Astrocyte (in vitro differentiated cells and primary cell): ENCODE results near the gene TMEM87A. TPM values are rescaled to one million over a fixed set of nuclear protein-coding genes. Genes with fewer than 3 reads are reported as not detected.

Experiments used
- DNase-seq: peaks from one replicate; pipeline ENCODE4 v3.0.0-alpha.2; 2010; ENCODE audit warnings: low read depth
- FAIRE-seq: peaks from 2 replicates; lab custom pipeline; 2011; peaks lifted over from hg19 to GRCh38; lab: Jason Lieb, UNC
- H2AFZ ChIP-seq: 2 replicates; pipeline ENCODE4 v1.6.0; 2012; ENCODE audit warnings: low read depth, low read length, inconsistent platforms
- H3K27ac ChIP-seq: 2 replicates; pipeline ENCODE4 v1.5.1; 2011; ENCODE audit warnings: low read depth, low read length, inconsistent platforms
- H3K27me3 ChIP-seq: 2 replicates; pipeline ENCODE4 v1.6.0; 2011; ENCODE audit warnings: low read length, inconsistent platforms; ENCODE audit not compliant: insufficient read depth
- H3K36me3 ChIP-seq: 2 replicates; pipeline ENCODE4 v1.5.1; 2011; ENCODE audit warnings: low read length, inconsistent platforms; ENCODE audit not compliant: insufficient read depth
- H3K4me1 ChIP-seq: 2 replicates; pipeline ENCODE4 v1.5.1; 2011; ENCODE audit warnings: low read length, inconsistent platforms; ENCODE audit not compliant: insufficient read depth
- H3K4me2 ChIP-seq: 2 replicates; pipeline ENCODE4 v1.6.0; 2012; ENCODE audit warnings: low read length, inconsistent platforms
- H3K4me3 ChIP-seq: 2 replicates; pipeline ENCODE4 v1.5.1; 2011; ENCODE audit warnings: low read depth, mild to moderate bottlenecking, low read length, inconsistent platforms; ENCODE audit not compliant: insufficient read depth
- H3K79me2 ChIP-seq: 2 replicates; pipeline ENCODE4 v1.6.0; 2012; ENCODE audit warnings: mild to moderate bottlenecking, low read length, inconsistent platforms; ENCODE audit not compliant: insufficient read depth
- H3K9ac ChIP-seq: 2 replicates; pipeline ENCODE4 v1.6.0; 2012; ENCODE audit warnings: mild to moderate bottlenecking, low read length, inconsistent platforms
- H3K9me3 ChIP-seq: 2 replicates; pipeline ENCODE4 v1.5.1; 2012; ENCODE audit warnings: low read depth, mild to moderate bottlenecking, low read length, inconsistent platforms; ENCODE audit not compliant: insufficient read depth
- H4K20me1 ChIP-seq: 2 replicates; pipeline ENCODE4 v1.6.0; 2012; ENCODE audit warnings: low read length, inconsistent platforms; ENCODE audit not compliant: insufficient read depth
- H3K27ac Mint-ChIP-seq: one replicate; pipeline ENCODE4 v1.8.0; 2021; ENCODE audit warnings: mild to moderate bottlenecking, mixed read lengths; ENCODE audit not compliant: unreplicated experiment
- H3K27me3 Mint-ChIP-seq: one replicate; pipeline ENCODE4 v1.8.0; 2021; ENCODE audit warnings: low read depth, mixed read lengths; ENCODE audit not compliant: unreplicated experiment
- H3K36me3 Mint-ChIP-seq: one replicate; pipeline ENCODE4 v1.8.0; 2021; ENCODE audit warnings: low read depth, mixed read lengths; ENCODE audit not compliant: unreplicated experiment
- H3K4me1 Mint-ChIP-seq: one replicate; pipeline ENCODE4 v1.8.0; 2021; ENCODE audit warnings: low read depth, mixed read lengths; ENCODE audit not compliant: unreplicated experiment
- H3K4me3 Mint-ChIP-seq: one replicate; pipeline ENCODE4 v1.8.0; 2021; ENCODE audit warnings: mild to moderate bottlenecking, moderate library complexity, mixed read lengths; ENCODE audit not compliant: unreplicated experiment
- H3K9me3 Mint-ChIP-seq: one replicate; pipeline ENCODE4 v1.8.0; 2021; ENCODE audit warnings: mild to moderate bottlenecking, mixed read lengths; ENCODE audit not compliant: unreplicated experiment
- CTCF ChIP-seq: IDR thresholded peaks from 2 replicates; pipeline ENCODE4 v1.5.1; 2011; ENCODE audit warnings: low read depth, mild to moderate bottlenecking, inconsistent platforms, low read length, moderate library complexity; ENCODE audit not compliant: insufficient read depth
- EZH2 ChIP-seq: IDR thresholded peaks from 2 replicates; pipeline ENCODE4 v1.6.1; 2012; ENCODE audit warnings: mild to moderate bottlenecking, low read length, inconsistent platforms; ENCODE audit not compliant: insufficient read depth
- total RNA-seq: library from RNA; stranded (reverse); gene quantifications from 2 replicates; pipeline ENCODE4 v1.2.1, GENCODE V29; 2021

Gene TMEM87A
- total RNA-seq, 1 donor from 2014 or later: 40.9 TPM

- Mint-ChIP-seq H3K36me3 (peaks cover 44% of the 10 kb centered on the region), H3K27me3 (no peaks in the 10 kb centered on the region), H3K4me3 (no peak overlapping the region), H3K4me1 (no peaks in the 10 kb centered on the region), H3K9me3 (no peaks in the 10 kb centered on the region), H3K27ac (no peak overlapping the region)
- H3K4me3 ChIP-seq: no peak overlapping the region
- H2AFZ ChIP-seq: no peak overlapping the region
- no peaks in the 10 kb centered on the region for H3K4me1 ChIP-seq
- DNase-seq: no peak
- peaks cover 82% of the 10 kb centered on the region for H3K36me3 ChIP-seq
- H3K27me3 ChIP-seq: no peaks in the 10 kb centered on the region
- H3K9me3 ChIP-seq: no peaks in the 10 kb centered on the region
- TF ChIP-seq EZH2 (no peak), CTCF (no peak)
- no peaks in the 10 kb centered on the region for H3K79me2 ChIP-seq
- no peak for FAIRE-seq
- H3K9ac ChIP-seq: no peak overlapping the region
- no peak overlapping the region for H3K27ac ChIP-seq
- no peaks in the 10 kb centered on the region for H4K20me1 ChIP-seq
- no peak overlapping the region for H3K4me2 ChIP-seq
Measured at GRCh38 chr15:42165106-42165505, 108.1 kb downstream of the TMEM87A start.

- Histone ChIP-seq H3K9me3 (no peaks in the 10 kb centered on the region), H3K4me3 (no peak overlapping the region), H4K20me1 (no peaks in the 10 kb centered on the region), H3K79me2 (no peaks in the 10 kb centered on the region), H3K4me2 (no peak overlapping the region), H3K4me1 (peaks cover 6% of the 10 kb centered on the region), H3K27ac (no peak overlapping the region), H2AFZ (no peak overlapping the region), H3K27me3 (no peaks in the 10 kb centered on the region), H3K36me3 (peaks cover 76% of the 10 kb centered on the region), H3K9ac (no peak overlapping the region)
- no peaks in the 10 kb centered on the region for H3K4me1 Mint-ChIP-seq
- H3K27ac Mint-ChIP-seq: no peak overlapping the region
- H3K9me3 Mint-ChIP-seq: no peaks in the 10 kb centered on the region
- DNase-seq (no peak), FAIRE-seq (no peak)
- H3K36me3 Mint-ChIP-seq: peaks cover 48% of the 10 kb centered on the region
- no peaks in the 10 kb centered on the region for H3K27me3 Mint-ChIP-seq
- no peak for TF ChIP-seq CTCF
- TF ChIP-seq EZH2: no peak
- H3K4me3 Mint-ChIP-seq: no peak overlapping the region
Measured at GRCh38 chr15:42163947-42164550, 109.2 kb downstream of the TMEM87A start.

DNA sequence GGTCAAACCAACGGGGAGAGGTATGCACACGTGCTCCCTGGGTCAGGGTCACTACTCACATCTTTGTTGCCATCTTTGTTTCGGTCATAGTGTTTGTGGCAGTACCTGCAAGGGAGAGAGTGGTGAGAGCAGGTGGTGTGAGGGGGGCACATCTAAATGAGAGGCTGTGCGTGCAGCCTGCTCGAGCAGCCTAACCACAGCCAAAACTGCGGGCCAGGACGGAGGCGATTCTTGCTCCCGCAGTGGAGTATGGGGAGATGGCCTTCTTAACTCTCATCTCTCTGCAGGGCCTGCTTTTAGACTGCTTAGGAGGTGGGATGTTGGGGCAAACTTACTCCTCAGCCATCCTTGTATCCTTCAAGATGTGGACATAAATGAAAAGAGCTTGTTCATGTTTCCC, 109.9 kb downstream of the TMEM87A start:
- H4K20me1 ChIP-seq: no peaks in the 10 kb centered on the region
- peaks cover 13% of the 10 kb centered on the region for H3K4me1 ChIP-seq
- no peak overlapping the region for H3K9ac ChIP-seq
- H3K27me3 ChIP-seq: no peaks in the 10 kb centered on the region
- no peak overlapping the region for H3K27ac ChIP-seq
- Mint-ChIP-seq H3K9me3 (no peaks in the 10 kb centered on the region), H3K36me3 (peaks cover 53% of the 10 kb centered on the region), H3K4me1 (peaks cover 4% of the 10 kb centered on the region), H3K27ac (no peak overlapping the region), H3K27me3 (no peaks in the 10 kb centered on the region), H3K4me3 (no peak overlapping the region)
- H3K79me2 ChIP-seq: no peaks in the 10 kb centered on the region
- no peak for TF ChIP-seq EZH2
- no peak for TF ChIP-seq CTCF
- no peak overlapping the region for H3K4me3 ChIP-seq
- H3K9me3 ChIP-seq: no peaks in the 10 kb centered on the region
- H3K4me2 ChIP-seq: no peak overlapping the region
- H2AFZ ChIP-seq: no peak overlapping the region
- DNase-seq: no peak
- FAIRE-seq: no peak
- peaks cover 76% of the 10 kb centered on the region for H3K36me3 ChIP-seq
